NCI-H82 treated with DMSO at 0.1 percent for 48 hours (cell line): ENCODE data around the gene PRR33.
"Not testable (repeated sequence)": the region's sequence is repeated elsewhere in the genome, so short reads cannot be mapped to it uniquely, and the experiment has no call there.

Experiments used
- DNase-seq: peaks from one replicate; lab custom pipeline; 2025; ENCODE audit not compliant: unreplicated experiment; lab: John Stamatoyannopoulos, UW

The PRR33 gene

DNA sequence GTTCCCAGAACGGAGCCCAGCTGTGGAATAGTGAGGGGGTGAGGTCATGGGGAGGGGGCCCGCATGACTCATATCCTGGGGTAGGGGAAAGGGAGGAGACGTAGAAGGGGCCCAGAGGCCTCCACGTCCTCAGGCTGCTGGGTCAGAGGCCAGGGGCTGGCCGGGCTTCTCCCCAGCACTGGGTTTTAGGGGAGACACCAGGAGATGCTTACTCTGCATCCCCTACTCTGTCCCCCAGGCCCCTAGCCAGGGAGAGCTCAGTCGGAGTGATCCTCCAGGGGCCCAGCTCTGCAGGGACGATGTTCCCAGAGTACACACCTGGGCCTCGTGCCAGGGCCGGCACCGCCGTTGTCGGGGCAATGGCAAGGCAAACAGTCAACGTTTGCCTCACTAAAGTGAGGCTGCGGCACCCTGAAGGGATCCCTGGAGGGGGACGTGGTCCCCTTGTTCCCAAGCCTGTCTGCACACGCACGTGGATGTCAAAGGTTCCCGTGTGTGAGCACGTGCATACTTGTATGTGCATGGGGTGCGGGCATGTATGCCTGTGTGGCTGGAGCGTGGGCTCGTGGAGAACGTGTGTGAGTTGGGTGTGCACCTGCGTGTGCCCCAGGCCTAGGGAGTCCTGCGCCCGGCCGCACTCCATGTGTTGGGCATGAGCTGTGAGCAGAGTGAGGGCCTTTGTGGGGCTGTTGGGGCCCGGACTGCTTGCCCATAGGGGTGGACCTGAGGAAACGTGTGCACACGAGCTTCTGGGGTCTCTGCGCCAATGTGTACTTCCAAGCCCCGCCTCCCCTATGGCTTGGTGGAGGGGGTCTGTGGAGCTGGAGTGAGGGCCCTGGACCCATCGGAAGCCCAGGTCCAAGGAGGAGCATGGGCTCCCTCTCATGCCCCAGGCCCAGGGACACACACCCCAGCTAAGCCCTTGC is 14.2 kb downstream of the PRR33 start:
- DNase-seq, result no peak

GRCh38 chr11:1876361-1877063 is 15.2 kb downstream of the PRR33 start:
- no peak for DNase-seq

DNA sequence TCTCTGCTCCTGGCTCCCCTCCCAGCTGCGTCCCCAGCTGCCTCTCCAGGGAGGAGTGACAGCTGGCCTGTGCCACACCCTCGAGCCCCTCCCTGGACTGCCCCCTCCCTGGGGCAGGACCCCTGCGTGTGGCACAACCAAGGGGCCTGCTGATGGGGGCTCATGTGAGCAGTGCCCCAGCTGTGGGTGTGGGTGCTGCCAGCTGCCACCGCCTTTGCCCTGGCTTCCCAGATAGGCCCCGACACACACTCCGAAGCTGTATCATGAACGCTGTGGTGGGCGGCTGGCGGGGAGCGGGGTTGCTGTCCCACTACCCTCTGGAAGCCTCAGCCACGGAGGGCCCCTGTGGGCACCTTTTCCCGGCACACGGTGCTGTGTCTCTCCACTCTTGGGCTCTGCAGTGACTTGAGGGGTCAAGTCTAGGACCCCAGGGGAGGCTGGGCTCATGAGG is 15.8 kb downstream of the PRR33 start:
- DNase-seq, result not testable (repeated sequence)

DNA sequence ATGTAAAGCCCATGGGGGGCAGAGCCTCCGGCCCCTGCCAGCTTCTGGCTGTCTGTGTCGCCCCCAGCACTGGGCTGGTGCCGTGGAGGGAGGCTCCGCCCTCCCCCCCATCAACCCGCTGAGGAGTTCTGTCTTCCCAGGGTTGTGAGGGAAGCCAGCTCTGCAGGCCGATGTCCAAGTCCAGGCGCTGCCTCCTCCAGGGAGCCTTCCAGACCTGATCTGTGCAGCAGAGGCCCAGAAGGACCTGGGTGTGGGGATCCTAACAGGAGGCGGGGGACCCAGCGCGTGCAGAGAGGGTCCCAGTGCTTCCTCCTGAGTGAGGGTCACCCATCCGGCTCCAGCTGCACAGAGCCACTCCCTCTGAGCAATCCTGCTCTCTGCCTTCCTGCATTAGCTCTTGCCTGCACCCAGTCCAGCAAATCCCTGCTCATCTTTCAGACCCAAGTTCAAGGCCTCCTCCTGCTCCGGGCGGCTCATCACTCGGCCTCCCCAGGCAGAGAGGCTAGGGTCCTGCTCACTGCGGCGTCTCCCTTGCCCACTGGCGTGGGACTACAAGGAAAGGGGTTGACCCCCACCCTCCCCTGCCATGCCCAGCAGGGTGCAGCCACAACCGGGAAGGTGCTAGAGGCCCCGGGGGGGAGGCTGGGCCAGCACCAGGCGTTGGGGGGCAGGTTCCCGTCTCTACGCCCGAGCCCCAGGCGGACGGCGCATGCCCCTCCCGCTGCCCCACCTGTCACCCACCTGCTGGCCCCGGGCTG is 16.4 kb downstream of the PRR33 start:
- no peak for DNase-seq

DNA sequence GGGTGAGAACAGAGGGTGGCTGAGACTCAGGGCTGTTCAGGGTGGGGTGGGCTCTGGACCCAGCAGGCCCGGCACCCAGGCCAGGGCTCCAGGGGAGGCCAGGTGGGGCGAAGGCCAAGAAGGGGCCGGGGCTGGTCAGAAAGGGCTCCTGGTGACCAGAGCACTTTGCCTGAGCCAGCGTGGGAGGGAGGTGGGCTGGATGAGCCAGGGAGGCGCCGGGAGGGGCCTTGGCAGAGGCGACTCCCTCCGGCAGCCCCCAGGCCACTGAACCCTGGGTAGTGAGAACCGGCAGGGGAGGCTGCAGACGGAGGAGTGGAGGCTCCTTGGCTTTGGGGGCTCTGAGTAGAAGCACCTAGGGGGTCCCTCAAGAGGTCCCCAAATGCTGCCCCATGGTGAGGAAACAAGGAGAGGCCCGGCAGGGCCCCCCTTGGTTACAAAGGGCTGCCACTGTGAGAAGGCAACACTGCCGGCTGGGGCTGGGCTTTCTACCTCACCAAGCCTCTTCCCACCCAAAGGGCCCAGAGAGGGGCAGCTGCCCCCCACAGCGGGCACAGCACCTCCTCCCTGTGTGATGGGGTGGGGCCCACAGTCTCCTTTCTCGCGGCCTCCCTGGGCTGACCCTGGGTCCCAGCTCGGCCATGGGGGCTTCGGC is 17.1 kb downstream of the PRR33 start:
- not testable (repeated sequence) for DNase-seq

GRCh38 chr11:1873813-1874150 is 17.9 kb downstream of the PRR33 start:
- DNase-seq, result not testable (repeated sequence)

DNA sequence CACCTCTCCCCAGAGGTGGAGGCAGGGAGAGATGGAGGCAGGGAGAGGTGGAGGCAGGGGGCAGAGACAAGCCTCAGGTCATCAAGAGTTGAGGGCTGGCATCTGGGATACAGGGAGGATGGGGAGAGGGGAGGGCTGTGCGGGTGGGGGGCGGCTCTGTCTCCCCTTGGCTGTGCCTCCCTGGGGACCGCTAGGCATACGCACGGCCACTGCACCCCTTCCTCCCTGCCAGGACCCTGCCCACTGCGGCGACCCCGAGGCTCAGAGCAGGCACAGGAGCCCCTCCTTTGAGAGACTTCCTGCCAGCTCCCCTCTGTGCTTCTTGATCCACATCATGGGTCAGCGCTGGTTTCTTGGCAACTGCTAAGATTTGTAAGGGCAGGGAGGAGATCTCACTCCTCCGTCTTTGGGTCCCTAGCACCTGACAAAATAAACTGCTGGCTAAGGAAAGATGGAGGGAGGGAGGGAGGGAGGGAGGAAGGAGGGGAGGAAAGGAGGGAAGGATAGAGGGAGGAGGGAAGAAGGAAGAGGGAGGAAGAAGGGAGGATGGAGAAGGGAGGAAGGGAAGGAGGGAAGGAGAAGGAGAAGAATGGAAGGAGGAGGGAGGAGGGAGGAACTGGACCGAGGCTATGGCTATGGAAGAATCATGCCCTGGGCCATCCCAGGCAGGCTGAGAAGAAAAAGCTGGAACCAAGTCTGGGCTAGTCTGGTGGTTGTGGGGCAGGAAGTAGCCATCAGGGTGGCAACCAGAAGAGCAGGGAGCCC is 18.5 kb downstream of the PRR33 start:
- no peak for DNase-seq

DNA sequence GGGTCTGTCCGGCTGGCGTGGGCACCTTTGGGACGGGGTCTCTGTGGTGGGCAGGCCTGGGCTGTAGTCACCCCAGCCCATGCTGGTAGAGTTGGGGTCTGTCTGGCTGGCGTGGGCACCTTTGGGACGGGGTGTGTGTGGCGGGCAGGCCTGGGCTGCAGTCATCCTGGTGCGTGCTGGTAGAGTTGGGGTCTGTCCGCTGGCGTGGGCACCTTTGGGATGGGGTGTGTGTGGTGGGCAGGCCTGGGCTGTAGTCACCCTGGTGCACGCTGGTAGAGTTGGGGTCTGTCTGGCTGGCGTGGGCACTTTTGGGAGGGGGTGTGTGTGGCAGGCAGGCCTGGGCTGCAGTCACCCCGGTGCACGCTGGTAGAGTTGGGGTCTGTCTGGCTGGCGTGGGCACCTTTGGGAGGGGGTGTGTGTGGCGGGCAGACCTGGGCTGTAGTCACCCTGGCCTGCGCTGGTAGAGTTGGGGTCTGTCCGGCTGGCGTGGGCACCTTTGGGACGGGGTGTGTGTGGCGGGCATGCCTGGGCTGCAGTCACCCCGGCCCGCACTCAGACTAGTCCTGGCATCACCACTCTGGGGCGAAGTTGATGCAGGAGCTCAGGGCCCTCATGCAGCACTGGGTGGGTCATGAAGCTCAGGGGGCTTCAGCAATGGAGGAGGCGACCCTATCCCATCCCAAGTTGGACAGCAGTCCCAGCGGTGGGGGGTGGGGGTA is 19.3 kb downstream of the PRR33 start:
- DNase-seq, result no peak

DNA sequence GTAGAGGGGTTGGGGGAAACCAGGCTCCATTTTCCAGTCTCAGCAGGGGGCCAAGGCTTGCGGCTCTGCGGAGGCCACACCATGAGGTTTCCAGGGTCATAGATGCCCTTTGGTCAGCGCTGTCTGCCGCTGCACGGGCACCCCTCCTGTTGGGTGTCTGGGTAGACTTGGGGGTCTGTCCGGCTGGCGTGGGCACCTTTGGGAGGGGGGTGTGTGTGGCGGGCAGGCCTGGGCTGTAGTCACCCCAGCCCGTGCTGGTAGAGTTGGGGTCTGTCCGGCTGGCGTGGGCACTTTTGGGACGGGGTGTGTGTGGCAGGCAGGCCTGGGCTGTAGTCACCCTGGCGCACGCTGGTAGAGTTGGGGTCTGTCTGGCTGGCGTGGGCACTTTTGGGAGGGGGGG is 20.2 kb downstream of the PRR33 start:
- DNase-seq, result no peak

DNA sequence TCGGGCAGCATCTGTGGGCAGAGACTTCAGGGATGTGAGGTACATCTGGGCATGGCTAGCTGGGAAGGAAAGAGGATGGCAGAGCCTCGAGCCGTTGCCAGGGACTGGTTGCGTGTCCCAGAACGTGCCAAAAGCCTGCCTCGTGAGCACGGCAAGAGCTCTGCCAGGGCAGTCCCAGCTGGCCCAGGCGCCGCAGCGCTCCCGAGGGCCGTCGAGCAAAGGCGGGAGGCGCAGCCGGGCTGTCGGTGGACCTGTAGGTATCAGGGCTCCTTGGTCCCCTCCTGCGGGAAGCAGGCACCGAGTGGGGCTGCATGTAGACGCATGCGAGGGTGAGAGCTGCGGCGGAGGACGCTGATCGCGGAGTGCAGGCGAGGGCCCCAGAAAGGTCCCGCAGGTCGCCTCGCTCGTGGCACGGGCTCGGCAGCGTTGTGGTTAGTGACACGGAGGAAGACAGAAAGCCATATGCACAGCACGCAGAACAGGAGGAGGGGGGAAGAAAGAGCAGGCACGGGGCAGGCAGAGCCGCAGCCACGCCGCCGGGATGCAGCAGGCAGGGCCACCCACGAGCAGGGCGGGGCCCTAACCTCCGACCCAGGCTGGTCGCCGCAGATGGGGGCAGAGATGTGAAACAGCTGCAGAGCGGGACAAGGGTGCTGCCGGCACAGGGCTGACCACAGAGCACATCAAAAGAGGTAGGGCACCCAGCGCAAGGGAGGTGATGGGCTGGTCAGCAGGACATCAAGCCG is 20.8 kb downstream of the PRR33 start:
- no peak for DNase-seq

DNA sequence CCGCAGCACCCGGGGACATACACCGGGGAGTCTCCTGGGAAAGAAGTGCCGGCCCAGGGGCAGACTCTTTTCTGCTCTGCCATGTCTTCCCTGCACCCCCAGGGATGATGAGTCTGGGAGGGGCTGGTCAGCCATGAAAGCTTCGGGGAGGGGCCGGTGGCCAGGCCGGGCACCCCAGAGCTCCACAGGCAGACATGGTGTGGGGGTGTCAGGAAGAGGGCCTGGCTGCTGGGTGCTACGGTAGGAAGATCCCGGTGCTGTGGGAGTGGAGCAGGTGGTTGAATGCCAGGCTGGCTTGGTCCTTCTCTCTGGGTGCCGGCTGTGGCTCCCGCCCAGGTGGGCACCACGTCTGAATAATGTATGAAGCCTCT is 21.4 kb downstream of the PRR33 start:
- no peak for DNase-seq

DNA sequence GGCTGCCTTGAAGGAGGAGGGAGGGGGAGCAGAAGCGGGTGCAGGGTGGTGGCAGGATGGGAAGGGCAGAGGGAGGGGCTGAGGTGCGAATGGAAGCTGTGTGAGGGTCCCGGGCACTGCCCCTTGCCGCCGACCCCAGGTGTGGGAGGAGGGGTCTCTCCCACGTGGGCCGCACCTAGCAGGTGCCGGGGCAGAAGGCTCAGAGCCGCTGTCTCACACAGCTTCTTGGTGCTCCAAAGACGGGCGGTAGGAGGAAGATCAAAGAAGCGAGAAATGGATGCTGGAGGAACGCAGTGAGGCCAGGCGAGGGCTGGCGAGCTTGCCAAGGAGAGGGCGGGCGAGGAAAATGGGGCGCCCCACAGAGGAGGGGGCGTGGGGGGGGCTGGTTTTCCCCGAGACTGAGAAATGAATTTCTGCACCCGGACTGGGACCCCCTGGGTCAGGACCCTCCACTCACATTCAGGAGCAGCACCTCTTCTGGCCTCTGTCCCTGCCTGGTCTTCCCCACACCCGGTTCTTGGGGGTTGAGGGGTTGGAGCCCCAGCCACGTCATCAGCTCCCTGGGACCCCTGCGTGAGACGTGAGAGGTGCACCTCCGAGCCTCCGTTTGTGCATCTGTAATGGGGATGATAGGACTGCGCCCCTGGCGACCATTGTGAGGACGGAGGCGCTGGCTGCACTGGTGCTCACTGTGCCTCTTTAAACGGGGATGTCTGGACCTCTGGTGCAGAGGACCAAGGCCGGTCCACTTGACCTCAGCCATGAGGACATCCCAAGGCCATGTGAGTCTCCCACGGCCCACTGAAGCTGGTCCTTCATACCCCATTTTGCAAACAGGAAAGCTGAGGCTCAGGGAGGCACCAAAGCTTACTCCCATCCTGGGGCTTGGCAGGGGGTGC is 22.0 kb downstream of the PRR33 start:
- no peak for DNase-seq

GRCh38 chr11:1868636-1869291 is 22.9 kb downstream of the PRR33 start:
- no peak for DNase-seq

DNA sequence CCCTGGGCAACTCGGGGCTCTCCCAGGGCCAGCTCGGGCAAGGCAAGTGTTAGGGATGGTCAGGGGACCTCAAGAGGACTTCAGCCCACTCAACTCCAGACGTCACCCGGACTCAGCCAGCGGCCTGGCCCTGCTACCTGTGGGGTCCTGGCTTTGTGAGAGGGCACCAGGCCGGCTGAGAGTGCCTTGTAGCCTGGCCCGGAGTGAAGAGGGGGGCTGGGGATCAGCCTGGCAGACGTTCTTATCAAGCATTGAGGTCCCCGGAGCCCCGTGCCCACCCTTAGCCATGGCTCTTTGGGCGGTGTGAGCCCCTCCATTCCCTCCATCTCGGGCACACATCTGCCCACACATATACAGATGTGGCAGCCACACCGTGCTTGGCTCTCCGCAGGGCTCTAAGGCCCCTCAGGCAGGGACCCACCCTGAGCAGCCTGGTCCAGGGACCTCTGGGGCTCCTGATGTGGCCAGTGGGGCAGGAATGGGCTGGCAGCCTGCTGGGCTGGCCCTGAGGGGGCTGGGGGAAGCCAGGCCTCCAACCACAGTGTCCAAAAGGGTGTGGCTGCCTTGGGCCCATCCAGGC is 23.5 kb downstream of the PRR33 start:
- no peak for DNase-seq

DNA sequence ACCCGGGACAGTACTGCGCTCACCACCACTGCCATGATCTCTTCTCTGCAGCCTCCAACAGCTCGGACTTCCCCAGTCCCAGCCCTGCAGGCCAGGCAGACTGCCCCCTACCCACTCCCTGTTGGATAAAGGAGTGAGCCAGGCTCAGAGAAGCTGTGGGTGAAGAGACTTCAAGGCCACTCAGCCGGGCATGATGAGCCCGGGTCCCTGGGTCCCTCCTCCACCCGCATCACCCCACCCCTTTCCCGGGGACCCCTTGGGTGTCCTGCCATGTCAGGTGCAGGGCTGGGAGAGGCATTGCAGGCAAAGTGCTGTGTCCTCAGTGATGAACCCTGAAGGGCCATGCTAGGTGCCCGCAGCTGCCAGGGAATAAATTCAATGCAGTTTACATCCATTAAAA is 24.3 kb downstream of the PRR33 start:
- no peak for DNase-seq

GRCh38 chr11:1866776-1867175 is 24.9 kb downstream of the PRR33 start:
- DNase-seq, result no peak

DNA sequence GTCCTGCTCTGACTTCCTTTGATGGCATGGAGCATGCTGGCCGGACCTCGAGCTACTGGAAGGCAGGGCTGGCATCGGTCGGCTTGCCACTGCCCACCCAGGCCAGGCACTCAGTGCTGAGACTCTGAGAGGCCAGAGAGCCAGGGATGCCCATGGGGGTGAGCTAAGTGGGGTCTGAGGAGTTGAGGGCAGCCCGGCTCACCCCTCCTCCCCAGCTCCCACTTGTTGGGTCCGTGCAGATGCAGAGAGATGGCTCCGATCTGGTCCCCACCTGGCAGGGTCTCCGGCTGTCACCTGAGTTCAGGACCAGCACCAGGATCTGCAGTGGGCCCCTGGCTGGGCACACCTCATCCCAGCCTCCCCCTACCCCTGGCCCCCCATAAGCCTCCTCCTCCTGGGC is 25.5 kb downstream of the PRR33 start:
- no peak for DNase-seq
